ENCODE measurements around the gene LGI4.

Gene LGI4

DNA sequence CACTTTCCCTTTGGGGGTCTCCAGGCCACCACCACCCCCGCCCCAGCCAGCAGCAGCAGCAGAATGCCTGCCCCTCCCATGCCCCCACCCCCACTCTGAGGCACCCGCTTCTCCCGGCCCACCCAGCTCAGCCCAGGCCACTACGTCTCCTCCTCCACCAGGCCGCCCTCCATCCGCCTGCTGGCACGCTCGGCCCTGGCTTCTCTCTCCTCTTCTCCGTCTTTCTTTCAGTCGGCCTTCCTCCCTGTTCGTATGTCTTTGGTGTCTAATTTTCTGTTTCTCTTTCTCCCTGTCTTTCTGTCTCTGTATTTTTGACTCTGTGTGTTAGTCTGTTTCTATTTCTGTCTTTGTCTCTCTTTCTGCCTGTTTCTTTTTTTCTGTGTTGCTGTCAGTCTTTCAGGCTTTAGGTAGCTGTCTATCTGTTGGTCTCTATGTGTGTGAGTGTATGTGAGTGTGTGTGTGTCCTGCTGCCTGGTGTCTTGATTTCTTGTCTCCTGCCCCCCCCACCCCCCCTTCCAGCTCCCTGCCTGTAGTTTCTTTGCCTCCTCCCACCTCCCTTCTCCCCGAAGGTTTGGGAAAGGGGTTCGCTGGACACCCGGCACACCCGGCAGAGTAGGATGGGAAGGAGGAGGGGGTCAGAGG is at the start of gene LGI4:
Gene LGI4 (minus strand): TSS at position 459 of the 642 bp plus-strand sequence. CDS start 379 bp downstream, at position 80.
- no peak for DNase-seq (ENCODE audit: low read depth)

DNA sequence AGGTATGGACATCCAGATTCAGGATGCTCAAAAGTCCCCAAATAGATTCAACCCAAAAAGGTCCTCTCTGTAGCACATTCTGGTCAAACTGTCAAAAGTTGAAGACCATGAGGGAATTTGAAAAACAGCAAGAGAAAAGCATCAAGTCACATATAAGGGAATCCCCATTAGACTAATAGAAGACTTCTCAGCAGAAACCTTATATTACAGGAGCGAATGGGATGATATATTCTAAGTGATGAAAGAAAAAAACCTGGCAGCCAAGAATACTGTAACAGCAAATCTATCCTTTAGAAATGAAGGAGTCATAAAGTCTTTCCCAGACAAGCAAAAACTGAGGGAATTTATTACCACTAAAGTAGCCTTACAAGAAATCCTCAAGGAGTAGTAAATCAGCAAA is 49.4 kb upstream of the LGI4 start:
- DNase-seq (ENCODE audit: low read depth): no peak

DNA sequence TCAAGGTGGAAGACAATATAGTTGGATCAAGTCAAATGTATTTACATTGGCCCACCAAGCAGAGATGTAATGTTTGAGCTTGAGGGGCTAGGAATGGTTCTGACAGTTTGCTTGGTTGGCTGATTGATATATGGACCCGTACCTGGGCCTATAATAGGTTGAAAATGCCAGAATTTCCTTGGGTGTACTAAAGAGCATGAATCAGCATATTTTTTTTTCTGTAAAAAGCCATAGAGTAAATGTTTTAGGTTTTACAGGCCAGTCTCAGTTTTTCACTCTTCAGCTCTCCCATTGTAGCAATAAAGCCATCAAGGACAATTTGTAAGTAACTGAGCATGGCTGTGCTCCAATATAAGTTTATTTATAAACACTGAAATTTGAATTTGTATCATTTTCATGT is 46.5 kb upstream of the LGI4 start:
- DNase-seq (ENCODE audit: low read depth): no peak

DNA sequence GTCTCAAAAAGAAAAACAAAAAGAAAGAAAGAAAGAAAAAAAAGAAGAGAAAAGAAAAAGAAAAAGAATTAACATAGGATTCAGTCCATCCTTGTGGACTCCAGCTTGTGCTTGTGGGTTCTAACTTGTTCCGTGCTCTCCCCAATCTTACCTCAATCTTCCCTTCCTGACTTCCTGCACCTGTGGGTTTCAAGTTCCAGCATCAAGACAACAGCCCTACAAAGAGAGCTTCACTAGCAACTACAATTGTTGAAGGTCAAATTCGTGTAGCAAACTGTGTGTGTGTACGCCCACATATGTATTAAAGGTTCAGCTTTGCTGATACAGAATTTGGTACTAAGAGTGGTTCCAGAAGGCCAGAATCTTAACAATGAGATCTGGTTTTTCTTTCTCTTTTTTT is 45.0 kb upstream of the LGI4 start:
- no peak for DNase-seq (ENCODE audit: low read depth)

DNA sequence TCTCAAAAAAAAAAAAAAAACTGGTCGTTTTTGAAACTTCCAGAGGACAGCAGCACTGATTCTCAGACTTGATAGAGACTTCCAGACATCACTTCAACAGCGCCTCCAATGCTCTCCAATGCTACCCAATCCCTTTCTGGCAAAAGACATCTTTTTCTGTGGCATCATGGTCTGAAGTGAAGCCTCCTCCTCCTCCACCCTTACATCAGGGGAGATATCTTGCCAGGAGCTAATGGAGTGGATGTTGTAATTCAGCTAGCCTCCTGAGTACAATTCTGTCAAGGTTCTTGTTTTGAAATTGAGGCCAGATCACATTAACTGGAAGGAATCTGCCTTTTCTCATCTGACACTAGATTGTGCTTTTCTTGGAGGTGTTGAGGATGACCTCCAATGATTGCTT is 43.8 kb upstream of the LGI4 start:
- DNase-seq (ENCODE audit: low read depth): no peak

DNA sequence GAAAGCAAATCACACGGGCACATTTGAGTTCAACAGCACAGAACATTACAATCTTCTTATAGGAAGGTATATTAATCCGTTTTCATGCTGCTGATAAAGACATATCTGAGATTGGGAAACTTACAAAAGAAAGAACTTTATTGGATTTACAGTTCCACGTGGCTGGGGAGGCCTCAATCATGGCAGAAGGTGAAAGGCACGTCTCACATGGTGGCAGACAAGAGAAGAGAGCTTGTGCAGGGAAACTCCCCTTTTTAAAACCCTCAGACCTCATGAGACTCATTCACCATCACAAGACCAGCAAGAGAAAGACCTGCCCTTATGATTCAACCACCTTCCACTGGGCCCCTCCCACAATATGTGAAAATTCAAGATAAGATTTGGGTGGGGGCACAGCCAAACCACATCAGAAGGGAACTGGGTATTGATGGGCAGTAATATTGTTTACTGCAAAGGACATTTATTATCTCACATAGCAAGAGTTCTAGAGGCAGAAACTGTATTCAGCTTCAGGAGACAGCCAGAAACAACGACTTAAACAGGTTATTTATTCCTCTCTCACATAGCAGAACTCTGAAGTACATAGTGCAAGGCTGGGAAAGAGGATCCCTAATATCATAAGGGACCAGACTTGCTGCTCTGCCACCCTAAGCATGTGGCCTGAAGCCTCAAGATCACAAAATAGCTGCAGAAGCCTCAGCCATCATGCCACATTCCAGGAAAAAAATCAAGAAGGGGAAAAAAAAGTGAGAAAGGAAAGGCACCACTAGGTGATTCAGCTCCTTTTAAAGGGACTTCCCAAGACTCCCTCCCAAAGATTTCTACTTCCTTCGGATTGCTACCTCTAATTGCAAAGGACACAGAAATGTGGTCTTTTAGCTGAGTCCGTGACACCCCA is 42.8 kb upstream of the LGI4 start:
- DNase-seq (ENCODE audit: low read depth): no peak

DNA sequence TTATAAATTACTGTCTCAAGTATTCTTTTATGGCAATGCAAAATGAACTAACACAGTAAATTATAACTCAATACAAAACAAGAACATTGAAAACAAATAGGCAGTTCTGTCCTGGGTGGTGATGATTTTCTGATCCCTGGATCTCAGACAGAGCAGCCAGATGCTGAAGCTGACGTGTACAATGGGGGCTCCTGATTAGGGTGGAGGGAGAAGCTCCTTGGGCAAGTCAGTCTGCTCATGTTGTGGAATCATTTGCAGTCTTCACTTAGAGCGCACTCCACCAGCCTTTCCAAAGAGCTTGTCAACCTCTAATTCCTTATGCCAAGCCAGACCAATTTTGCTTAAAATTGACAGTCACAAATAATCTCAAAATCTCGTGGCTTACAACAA is 41.3 kb upstream of the LGI4 start:
- DNase-seq (ENCODE audit: low read depth): no peak

DNA sequence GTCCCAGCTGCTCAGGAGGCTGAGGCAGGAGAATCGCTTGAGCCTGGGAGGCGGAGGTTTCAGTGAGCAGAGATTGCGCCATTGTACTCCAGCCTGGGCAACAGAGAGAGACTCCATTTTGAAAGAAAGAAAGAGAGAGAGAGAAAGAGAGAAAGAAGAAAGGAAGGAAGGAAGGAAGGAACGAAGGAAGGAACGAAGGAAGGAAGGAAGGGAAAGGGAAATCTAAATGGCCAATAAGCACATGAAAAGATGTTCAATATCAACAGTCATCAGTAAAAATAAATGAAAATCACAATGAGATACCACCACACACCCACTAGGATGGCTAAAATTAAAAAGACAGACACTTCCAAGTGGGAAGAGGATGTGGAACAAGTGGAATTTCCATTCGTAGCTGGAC is 39.4 kb upstream of the LGI4 start:
- no peak for DNase-seq (ENCODE audit: low read depth)

DNA sequence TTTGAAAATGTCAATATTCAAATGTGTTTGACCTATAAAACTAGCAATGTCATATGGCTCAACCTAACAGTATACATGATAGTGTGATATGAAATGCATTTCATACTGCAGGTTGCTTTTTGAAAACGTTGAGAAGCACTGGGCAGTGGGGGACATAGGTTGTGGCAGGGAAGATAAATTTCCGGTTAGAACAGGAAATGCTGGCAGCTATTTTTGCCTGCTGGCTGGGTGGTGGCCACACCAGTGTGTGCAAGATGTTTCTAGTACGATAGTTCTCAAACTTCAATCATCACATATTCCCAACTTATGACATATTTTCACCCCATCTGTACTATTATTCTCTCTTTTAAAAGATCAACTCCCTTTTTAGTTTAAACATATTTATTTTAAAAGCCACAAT is 36.9 kb upstream of the LGI4 start:
- no peak for DNase-seq (ENCODE audit: low read depth)

DNA sequence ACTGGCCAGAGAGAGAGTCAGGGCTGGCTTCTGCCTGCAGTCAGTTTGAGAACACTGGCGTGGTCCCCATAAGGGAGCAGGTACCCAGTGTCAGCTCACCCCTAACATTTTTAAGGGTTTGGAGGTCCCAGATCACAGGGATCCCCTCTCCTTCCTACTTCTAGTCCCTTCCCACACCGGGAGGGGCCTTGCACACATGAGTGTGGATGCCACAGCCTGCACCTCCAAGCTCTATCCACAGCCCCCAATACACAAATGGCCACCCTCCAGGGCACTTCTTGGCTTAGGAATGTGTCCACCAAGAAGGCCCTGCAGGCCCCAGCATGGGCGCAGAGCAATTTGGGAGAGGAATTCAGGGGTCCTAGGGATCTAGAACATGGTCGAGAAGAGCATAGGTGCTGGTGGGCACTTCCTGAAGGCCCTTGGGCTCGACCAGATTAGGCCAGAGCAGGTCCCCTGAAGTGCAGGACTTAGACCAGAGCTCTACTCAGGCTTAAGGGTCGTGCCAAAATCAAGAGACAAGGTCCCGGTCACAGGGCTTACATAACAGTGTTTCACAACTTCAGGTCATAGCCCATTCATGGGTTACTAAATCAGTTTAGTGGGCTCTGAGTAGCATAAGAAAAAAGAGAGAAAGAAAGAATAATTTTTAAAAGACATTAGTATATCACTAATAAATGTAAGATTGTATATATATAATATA is 35.7 kb upstream of the LGI4 start:
- DNase-seq (ENCODE audit: low read depth): no peak

DNA sequence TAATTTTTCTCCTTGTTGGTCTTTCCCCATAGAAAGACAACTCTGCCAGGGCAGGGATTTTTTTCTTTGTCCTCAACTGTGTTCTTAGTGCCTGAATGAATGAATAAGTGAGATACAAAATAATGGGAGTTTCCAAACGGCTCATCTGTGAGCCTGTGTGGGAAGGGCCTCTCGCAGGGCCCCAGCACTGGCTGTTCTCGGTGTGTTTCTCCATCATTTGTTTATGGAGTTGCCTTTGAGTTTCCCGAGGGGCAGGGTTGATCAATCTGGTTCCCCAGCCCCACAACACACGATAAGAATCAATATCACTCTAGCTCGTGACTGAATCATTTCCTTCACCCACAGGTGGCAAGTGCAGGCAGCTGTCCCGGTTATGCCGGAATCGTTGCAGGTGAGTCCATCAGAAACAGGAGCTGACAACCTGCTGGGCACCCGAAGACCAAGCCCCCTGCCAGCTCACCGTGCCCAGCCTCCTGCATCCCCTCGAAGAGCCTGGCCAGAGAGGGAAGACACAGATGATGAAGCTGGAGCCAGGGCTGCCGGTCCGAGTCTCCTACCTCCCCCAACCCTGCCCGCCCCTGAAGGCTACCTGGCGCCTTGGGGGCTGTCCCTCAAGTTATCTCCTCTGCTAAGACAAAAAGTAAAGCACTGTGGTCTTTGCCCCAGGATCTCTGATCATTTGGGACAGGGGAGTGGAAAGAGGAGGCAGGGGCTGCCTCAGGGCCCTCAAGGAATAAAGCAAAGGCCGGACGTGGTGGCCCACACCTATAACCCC is 34.5 kb upstream of the LGI4 start:
- DNase-seq (ENCODE audit: low read depth): no peak

DNA sequence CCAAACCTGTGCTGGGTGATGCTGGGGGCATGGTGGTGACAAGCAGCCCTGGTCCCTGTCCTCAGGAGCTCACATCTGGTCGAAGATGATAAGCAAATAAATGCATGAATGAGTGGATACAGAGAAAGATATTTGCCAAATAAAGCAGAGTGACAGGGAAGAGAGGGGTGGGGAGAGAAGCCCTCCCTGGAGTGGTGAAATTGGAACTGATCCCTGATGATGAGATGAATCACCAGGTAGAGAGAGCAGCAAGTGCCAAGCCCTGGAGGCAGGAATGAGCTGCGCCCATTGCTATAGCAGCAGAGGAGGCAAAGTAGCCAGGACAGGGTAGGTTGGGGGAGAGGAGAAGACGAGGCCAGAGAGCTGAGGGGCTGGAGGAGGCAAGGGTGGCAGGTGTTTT is 33.3 kb upstream of the LGI4 start:
- DNase-seq (ENCODE audit: low read depth): no peak

DNA sequence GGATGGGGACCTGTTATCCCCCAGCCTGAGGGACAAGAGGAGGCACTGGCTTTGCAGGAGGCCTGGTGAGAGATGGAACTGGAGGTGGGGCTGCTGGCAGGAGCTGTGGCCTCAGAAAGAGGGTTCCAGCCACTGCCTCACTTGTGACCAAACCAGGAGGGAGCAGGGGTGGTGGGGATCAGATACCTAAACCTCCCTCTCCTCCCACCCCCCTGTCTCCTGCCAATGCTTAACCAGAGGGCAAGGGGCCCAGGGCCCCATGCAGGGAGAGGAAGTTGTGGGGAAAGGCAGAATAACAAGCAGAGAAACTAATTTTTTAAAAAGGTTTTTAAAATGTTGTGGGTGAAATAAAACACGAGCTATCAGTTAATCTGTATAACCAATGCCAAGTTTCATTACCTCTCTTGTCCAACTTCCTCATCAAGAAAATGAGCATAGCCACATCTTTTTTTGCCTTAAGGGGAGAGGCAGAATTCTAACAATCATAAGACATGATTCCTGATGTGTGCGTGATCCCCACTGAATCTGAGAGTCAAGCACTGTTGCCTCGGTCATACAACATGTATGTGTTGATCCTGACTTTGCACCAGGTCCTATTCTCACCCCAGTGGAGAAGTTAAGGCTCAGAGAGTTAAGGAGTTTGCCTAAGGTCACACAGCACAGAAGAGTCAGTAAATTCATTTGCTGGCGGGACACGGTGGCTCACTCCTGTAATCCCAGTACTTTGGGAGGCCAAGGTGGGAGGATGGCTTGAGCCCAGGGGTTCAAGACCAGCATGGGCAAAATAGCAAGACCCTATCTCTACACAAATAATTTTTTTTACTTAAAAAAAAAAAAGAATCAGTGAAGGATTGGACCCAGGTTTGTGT is 32.6 kb upstream of the LGI4 start:
- DNase-seq (ENCODE audit: low read depth): no peak

DNA sequence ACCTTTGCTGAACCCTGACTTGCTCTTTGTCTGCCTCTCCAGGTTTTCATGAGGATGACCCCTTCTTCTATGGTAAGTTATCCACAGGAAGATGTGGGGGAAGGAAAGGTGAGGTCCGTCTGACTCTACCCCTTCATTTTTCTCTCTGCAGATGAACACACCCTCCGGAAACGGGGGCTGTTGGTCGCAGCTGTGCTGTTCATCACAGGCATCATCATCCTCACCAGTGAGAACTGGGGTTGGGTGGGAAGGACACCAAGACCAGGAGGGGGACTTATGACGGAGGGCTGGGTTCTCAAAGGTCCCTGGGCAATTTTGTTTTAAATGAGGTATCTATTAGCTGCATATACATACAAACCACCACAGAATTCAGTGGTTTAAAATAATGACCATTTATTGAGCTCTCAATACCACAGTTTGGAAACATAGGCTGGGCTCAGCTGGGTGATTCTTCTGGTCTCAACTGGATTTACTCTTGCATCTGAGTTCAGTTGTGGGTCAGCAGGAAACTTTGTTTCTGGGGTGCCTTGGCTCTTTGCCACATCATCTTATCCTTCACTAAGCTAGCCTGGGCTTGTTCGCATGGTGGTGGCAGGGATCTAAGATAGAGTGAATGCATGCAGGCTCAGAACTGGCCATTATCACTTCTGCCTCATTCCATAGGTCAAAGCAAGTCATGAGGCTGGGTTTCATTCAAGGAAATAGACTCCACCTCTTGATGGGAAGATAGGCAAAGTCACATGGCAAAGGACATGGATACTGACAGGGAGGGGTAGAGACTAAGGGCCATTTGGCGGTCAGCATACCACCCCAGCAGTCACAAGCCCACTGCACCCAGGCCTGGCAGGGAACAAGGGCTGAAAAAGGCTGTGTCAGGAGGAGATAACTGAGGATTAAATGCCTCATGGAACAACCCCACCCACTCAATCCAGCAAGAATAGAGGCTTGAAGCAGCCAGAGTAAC is 31.5 kb upstream of the LGI4 start:
- no peak for DNase-seq (ENCODE audit: low read depth)

DNA sequence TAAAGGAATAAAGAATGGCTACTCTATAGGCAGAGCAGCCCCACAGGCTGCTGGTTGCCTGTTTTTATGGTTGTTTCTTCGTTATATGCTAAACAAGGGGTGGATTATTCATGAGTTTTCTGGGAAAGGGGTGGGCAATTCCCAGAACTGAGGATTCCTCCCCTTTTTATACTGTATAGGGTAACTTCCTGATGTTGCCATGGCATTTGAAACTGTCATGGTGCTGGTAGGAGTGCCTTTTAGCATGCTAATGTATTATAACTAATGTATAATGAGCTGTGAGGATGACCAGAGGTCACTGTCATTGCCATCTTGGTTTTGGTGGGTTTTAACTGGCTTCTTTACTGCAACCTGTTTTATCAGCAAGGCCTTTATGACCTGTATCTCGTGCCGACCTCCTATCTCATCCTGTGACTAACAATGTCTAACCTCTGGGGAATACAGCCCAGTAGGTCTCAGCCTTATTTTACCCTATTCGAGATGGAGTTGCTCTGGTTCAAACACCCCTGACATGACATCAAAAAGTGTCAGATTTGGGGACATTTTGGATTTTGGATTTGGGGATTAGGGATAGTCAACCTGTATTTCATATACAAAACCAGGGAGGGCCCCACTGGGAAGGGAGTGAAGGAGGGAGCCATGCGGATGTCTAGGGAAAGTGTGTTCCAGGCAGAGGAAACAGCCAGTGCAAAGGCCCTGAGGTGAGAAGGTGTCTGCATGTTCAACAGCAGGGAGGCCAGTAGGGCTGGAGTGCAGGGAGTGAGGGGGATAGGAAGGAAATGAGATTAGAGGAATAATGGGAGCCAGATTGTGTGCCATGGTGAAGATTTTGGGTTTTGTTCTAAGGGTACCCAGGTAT is 30.6 kb upstream of the LGI4 start:
- DNase-seq (ENCODE audit: low read depth): no peak

DNA sequence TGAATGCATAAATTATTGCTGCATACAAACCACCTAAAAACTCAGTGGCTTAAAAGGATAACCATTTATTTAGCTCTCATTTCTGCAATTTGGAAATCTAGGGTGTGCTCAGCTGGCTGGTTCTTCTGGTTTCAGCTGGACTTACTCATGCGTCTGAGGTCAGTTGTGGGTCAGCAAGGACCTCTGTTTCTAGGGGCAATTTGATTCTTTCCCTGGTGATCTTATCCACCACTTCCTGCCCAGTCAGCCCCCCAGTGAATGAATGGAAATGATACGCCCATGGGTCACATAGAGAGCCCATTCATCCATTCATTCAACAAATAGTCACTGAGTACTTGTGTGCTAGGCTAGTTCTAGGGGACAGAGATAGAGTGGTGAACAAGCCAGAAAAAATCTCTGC is 29.6 kb upstream of the LGI4 start:
- DNase-seq (ENCODE audit: low read depth): no peak

DNA sequence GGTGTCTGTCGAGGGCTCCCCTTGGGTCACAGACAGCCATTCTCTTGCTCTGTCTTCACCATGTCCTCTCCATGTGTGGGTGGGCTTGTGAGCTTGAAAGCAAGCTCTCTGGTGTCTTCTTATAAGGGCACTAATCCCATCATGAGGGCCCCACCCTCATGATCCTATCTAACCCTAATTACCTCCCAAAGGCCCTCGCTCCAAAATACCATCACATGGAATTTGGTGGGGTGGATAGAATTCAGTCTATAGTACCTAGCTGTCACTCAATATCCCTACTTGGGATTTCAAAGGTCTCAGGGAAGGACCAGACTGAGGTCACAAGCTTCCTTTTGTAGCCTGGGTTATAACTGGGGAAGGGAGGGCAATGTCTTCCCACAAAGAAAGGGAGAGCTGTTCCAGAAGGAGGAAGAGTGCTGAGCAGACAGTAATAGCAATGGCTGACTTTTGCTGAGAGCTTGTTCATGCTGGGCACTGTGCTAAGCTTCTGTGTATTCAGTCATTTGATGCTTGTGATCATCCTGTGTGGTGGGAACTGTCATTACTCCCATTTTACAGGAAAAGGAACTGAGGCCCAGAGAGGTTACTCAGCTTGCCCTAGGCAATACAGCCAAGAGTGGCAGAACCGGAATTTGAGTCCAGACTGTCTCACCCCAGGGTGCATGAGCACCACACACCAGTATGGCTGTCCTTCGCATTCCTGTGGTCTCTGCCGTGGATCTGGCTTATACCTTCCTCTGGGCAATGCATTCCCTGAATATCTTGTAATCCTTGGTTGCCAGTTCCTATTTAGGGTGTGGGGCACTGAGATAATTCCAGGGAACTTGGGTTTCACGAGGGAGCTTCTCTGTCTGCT is 27.8 kb upstream of the LGI4 start:
- no peak for DNase-seq (ENCODE audit: low read depth)

DNA sequence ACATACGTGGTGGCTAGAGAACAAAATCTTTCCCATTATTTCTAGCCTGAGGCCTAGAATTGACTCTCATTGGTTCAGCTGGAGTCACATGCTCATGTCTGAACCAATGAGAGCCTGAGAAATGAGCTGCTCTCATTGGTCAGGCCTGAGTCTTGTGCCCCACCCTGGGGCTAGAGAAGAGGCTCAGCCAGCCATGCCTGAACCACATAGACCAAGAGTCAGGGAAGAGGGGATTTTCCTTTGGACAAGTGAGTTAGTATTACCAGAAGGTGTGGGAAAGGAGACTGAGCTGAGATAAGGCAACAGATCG is 26.5 kb upstream of the LGI4 start:
- DNase-seq (ENCODE audit: low read depth): no peak
